ENCODE data around the gene ST14. TPM values are rescaled to one million over a fixed set of nuclear protein-coding genes. Genes with fewer than 3 reads are reported as not detected.
A peak's percentile ranks its signal among the peaks of the same experiment; 100 is the strongest.
"Not testable (repeated sequence)": the region's sequence is repeated elsewhere in the genome, so short reads cannot be mapped to it uniquely, and the experiment has no call there.

Gene ST14
- total RNA-seq, 1 experiment from 2014 or later: not detected

DNA sequence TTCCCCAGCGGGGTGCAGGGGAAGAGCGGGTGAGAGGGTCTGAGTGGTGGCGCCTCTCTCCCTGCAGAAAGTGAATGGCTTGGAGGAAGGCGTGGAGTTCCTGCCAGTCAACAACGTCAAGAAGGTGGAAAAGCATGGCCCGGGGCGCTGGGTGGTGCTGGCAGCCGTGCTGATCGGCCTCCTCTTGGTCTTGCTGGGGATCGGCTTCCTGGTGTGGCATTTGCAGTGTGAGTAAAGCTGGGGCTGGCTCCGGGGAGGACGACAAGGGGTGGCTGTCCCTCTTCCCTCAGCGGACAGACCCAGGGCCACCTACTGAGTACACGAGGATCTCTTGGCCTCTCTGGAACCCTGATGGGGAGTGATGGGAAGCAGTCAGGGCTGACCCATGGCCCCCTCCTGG, 28.5 kb downstream of the ST14 start:
- DNase-seq (ENCODE audit: low read depth): no peak

GRCh38 chr11:130188585-130189347, 29.2 kb downstream of the ST14 start:
- no peak for DNase-seq (ENCODE audit: low read depth)

- DNase-seq (ENCODE audit: low read depth): no peak
These were observed 30.1 kb downstream of the ST14 start for GRCh38 chr11:130189492-130190210.

DNA sequence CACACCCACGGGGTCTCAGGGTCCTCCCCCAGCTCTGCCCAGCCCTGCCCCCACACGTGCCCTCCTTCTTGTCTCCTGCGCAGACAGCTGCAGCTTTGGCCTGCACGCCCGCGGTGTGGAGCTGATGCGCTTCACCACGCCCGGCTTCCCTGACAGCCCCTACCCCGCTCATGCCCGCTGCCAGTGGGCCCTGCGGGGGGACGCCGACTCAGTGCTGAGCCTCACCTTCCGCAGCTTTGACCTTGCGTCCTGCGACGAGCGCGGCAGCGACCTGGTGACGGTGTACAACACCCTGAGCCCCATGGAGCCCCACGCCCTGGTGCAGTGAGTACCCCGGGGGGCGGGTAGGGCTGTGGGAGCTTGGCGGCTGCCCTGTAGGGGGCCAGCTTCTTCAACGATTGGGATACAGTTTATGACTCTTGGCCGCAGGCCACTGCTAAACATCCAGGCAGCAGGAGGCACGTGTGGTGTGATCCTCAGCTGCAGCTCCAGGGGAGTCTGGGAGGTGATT, 30.8 kb downstream of the ST14 start:
- DNase-seq (ENCODE audit: low read depth): no peak

DNA sequence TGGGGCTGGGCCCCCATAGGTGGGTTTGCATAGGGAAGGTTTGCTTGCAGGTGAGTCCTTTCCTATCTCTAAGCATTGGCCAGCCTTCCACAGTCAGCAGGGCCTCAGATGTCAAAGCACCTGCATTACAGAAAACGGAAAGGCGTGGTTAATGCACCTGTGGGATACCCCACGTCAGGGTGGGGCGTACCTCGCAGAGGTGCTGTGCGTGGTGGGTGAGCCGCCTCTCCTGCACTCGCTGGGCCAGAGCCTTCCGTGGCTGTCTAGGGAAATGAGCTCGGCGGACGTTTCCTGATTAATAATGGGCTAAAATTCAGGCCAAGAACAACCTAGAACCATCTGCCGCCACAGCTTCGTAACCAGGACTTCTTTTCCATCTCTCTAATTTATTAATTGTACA, 32.3 kb downstream of the ST14 start:
- DNase-seq (ENCODE audit: low read depth): no peak

- no peak for DNase-seq (ENCODE audit: low read depth)
These were observed 33.3 kb downstream of the ST14 start for GRCh38 chr11:130192845-130193267.

GRCh38 chr11:130193551-130193950, 34.0 kb downstream of the ST14 start:
- not testable (repeated sequence) for DNase-seq (ENCODE audit: low read depth)

DNA sequence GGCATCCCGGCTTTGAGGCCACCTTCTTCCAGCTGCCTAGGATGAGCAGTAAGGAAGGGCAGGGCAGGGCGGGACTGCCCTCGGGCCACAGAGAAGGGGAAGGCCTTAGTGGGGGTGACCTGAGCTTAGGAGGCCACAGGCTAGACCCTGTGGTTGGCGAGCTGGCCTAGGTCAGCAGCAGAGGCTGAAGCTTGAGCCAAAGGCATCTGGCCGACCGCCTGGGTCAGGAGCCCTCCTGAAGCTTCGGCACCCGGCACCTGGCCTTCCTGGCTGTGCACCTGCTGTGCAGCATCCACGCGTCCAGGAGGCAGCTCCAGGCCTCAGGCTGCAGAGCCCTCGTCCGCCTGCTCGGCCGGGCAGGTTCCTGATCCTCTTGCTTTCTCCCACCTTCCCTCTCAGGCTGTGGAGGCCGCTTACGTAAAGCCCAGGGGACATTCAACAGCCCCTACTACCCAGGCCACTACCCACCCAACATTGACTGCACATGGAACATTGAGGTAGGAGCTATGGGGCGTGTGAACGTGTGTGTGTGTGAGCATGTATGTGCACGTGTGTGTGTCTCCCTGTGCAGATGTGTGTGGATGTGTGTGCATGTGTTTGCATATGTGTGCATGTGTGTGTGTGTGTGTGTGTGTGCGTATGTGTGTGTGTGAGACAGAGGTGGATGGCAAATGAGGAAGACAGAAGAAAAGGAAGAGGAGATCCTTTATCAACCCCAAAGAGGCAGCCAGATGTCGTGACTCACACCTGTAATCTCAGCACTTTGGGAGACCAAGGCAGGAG, 34.9 kb downstream of the ST14 start:
- no peak for DNase-seq (ENCODE audit: low read depth)

DNA sequence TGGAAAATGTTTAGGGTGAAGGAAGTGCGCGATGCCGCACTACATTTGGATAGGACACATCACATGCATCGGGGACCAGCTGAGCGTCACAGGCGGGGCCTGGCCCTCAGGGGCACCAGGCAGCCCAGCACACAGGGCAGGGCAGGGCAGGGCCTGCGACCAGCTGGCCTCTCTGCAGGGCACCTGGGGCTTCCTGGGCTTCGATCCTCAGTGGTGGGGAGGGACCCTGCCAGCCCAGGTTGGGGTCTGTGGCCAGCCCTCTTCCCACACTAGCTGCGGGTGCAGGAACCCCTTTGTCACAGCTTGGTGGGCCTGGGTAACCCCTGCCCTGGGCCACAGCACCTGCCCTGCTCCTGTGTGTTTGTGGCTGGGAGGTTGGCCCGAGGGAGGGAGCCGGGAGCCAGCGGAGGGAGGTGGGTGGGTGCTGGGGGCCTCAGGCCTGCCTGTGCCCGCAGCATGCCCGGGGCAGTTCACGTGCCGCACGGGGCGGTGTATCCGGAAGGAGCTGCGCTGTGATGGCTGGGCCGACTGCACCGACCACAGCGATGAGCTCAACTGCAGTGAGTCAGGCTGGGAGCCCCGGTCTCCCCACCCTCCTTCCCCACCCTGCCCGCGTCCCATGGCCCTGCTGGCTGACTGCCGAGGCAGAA, 37.9 kb downstream of the ST14 start:
- DNase-seq (ENCODE audit: low read depth): peak; percentile 7

DNA sequence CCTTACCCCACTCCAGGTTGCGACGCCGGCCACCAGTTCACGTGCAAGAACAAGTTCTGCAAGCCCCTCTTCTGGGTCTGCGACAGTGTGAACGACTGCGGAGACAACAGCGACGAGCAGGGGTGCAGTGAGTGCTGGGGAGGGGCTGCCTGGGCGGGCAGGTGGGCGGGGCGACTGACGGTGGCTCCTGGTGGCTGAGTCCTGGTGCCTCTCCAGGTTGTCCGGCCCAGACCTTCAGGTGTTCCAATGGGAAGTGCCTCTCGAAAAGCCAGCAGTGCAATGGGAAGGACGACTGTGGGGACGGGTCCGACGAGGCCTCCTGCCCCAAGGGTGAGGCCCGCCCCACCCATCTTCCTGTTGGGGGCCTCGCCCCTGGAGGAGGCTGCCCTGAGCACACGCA, 38.7 kb downstream of the ST14 start:
- no peak for DNase-seq (ENCODE audit: low read depth)

GRCh38 chr11:130198964-130199363, 39.4 kb downstream of the ST14 start:
- DNase-seq (ENCODE audit: low read depth): no peak

GRCh38 chr11:130199792-130200191, 40.2 kb downstream of the ST14 start:
- no peak for DNase-seq (ENCODE audit: low read depth)

GRCh38 chr11:130201026-130201425, 41.4 kb downstream of the ST14 start:
- no peak for DNase-seq (ENCODE audit: low read depth)

DNA sequence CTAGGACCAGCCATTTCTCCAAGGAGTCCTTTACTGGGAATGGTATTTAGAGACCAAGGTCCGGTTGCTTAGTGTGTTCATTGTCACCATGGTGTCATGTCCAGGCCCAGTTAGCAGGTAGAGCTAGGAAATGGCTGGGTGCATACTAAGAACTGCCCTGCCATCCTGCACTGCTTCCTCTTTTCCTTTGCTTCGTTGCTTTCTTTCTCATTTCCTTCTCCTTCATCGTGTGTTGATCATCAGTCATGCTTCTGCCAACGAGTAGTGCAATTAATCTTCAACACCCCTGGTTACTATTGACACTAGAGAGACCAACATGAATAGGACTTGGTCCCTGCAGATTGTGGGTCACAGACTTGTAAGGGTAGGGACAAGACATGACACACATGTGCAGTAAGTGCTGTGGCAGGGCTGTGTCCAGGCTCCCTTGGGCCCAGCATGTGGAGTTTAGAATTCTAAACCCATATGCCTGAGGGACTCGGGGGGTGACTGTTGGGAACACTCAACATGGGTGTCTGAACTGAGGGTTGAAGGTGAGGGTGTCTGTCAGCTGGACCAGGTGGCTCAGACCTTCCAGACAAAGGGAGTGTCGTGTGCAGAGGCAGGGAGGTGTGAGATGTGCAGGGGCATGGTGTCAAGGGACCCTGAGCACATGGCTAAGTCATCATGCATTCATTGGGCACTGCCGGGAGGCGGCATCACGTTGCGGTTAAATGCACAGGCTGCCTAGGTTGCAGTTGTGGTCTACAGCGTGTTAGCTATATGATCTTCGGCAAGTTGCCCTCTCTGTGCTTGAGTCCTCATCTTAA, 42.6 kb downstream of the ST14 start:
- DNase-seq (ENCODE audit: low read depth): no peak

GRCh38 chr11:130202818-130203689, 43.5 kb downstream of the ST14 start:
- no peak for DNase-seq (ENCODE audit: low read depth)

DNA sequence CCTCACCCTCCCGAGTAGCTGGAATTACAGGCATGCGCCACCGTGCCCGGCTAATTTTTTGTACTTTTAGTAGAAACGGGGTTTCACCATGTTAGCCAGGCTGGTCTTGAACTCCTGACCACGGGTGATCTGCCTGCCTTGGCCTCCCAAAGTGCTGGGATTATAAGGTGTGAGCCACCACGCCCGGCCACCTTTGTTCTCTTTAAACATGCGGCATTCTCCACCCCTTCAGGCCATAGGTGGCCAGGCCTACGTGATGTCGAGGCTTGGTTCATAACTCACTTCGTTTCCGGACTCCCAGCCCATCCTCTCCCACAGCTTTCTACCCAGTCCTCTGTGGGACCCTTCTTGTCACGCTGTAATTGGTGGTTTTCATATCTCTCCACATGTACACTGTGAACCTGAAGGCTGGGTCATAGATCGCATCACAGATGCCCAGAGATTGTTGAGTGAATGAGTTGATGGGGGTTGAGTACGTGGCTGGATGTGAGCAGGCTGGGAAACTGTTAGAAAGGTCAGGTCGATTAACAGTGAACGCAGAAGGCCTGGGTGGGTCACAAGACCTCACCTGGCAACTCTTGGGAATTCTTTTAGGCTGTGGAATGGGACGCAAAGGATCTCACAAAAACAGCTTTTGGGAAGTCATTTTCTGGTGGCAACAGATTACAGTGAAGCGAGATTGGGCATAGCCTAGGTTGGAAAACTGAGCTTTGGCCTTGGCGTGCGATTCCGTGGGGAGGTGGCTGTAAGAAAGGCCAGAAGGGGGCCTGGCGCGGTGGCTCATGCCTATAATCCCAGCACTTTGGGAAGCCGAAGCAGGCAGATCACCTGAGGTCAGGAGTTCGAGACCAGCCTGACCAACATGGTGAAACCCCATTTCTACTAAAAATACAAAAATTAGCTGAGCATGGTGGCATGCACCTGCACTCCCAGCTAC, 44.5 kb downstream of the ST14 start:
- no peak for DNase-seq (ENCODE audit: low read depth)

- no peak for DNase-seq (ENCODE audit: low read depth)
These were observed 45.1 kb downstream of the ST14 start for GRCh38 chr11:130204703-130205095.

DNA sequence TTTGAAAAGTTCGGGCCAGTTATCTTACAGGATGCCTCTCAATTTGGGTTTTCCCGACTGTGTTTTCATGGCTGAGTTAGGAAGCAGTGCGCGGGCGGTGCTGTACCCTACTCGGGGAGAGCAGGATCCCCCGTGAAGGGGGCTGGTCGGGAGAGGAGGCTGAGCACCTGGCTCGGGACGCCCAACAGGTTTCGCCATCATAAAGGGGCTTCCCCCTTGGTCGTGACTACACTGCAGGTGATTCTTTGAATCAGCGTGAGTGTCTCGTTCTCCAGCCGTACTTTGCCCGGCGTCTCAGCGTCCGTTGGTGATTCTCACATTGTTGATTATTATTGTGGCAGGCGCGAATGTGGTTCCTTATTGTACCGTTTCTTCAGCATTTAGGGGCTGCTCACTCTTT, 46.6 kb downstream of the ST14 start:
- no peak for DNase-seq (ENCODE audit: low read depth)
